Keratinocyte (primary cell): ENCODE measurements around the gene CHRNA5. TPM values are rescaled to one million over a fixed set of nuclear protein-coding genes. Genes with fewer than 3 reads are reported as not detected.

ENCODE experiments used
- DNase-seq: peaks from one replicate; pipeline ENCODE4 v3.0.0-alpha.2; 2011; ENCODE audit warnings: low read depth, missing footprints, low spot score
- FAIRE-seq: peaks from 2 replicates; lab custom pipeline; 2011; peaks lifted over from hg19 to GRCh38; lab: Jason Lieb, UNC
- H2AFZ ChIP-seq: 2 replicates; pipeline ENCODE4 v1.6.0; 2012; ENCODE audit warnings: low read length, control low read depth, inconsistent platforms; ENCODE audit not compliant: control insufficient read depth
- H3K27ac ChIP-seq: 2 replicates; pipeline ENCODE4 v1.5.1; 2011; ENCODE audit warnings: low read length; ENCODE audit not compliant: control insufficient read depth, insufficient read depth
- H3K27me3 ChIP-seq: 3 replicates; pipeline ENCODE4 v1.6.0; 2011; ENCODE audit warnings: low read length; ENCODE audit not compliant: control insufficient read depth, insufficient read depth; ENCODE audit errors: extremely low read depth
- H3K36me3 ChIP-seq, 2 experiments: 2 replicates in 1 of 2; 3 replicates in 1 of 2; pipeline ENCODE4 v1.5.1; 2011; ENCODE audit warnings: low read length in 2 of 2, mild to moderate bottlenecking in 1 of 2; ENCODE audit not compliant: control insufficient read depth in 2 of 2, insufficient read depth in 2 of 2; ENCODE audit errors: extremely low read depth in 1 of 2
- H3K4me1 ChIP-seq: 3 replicates; pipeline ENCODE4 v1.5.1; 2011; ENCODE audit warnings: low read length; ENCODE audit not compliant: control insufficient read depth, insufficient read depth; ENCODE audit errors: extremely low read depth
- H3K4me2 ChIP-seq: 3 replicates; pipeline ENCODE4 v1.6.0; 2011; ENCODE audit warnings: low read depth, low read length; ENCODE audit not compliant: control insufficient read depth, insufficient read depth; ENCODE audit errors: extremely low read depth
- H3K4me3 ChIP-seq, 3 experiments: fragments of 200-600 bp in 1 of 3; sonication (generic) in 1 of 3; 2 replicates in 2 of 3; 3 replicates in 1 of 3; pipeline ENCODE4 v1.5.1; 2011 to 2016; ENCODE audit warnings: low read length in 3 of 3, mild to moderate bottlenecking in 3 of 3, control low read depth in 2 of 3, inconsistent platforms in 1 of 3, low read depth in 1 of 3, mixed read lengths in 1 of 3, mixed run types in 1 of 3, moderate library complexity in 1 of 3; ENCODE audit not compliant: control insufficient read depth in 2 of 3, insufficient read depth in 2 of 3; ENCODE audit errors: extremely low read depth in 1 of 3
- H3K79me2 ChIP-seq: 2 replicates; pipeline ENCODE4 v1.6.0; 2012; ENCODE audit warnings: low read length; ENCODE audit not compliant: control insufficient read depth, insufficient read depth
- H3K9ac ChIP-seq: 3 replicates; pipeline ENCODE4 v1.6.0; 2011; ENCODE audit warnings: low read length; ENCODE audit not compliant: control insufficient read depth, insufficient read depth; ENCODE audit errors: extremely low read depth
- H3K9me1 ChIP-seq: 3 replicates; pipeline ENCODE4 v1.6.0; 2011; ENCODE audit warnings: low read length; ENCODE audit not compliant: control insufficient read depth, insufficient read depth; ENCODE audit errors: extremely low read depth
- H3K9me3 ChIP-seq: 2 replicates; pipeline ENCODE4 v1.5.1; 2012; ENCODE audit warnings: low read depth, low read length; ENCODE audit not compliant: control insufficient read depth
- H4K20me1 ChIP-seq: 3 replicates; pipeline ENCODE4 v1.6.0; 2011; ENCODE audit warnings: low read length; ENCODE audit not compliant: control insufficient read depth, insufficient read depth; ENCODE audit errors: extremely low read depth
- CTCF ChIP-seq, 3 experiments: IDR thresholded peaks in 1 of 3; conservative IDR thresholded peaks in 1 of 3; optimal IDR thresholded peaks in 1 of 3; 2 replicates in 2 of 3; 3 replicates in 1 of 3; pipeline versions ENCODE3 to v1.5.1; 2011; ENCODE audit warnings: low read length in 3 of 3, mild to moderate bottlenecking in 3 of 3, moderate library complexity in 2 of 3, control low read depth in 1 of 3, inconsistent platforms in 1 of 3; ENCODE audit not compliant: insufficient read depth in 2 of 3; ENCODE audit errors: extremely low read depth in 1 of 3
- EZH2 ChIP-seq: IDR thresholded peaks from one replicate; pipeline ENCODE4 v1.6.1; 2012; ENCODE audit warnings: inconsistent platforms, mild to moderate bottlenecking, low read length, moderate library complexity
- dilution Hi-C: fragments of 300-500 bp; cut with MboI; formaldehyde crosslinking; loops from one replicate; pipeline ENCODE4 v1.7.0; 2020; ENCODE audit warnings: low sequenced_read_pairs; ENCODE audit not compliant: extremely low pct_ligation_motif_present
- polyA plus RNA-seq, 5 experiments: library from polyadenylated mRNA; depleted of rRNA in 3 of 5; stranded (reverse) in 3 of 5; stranded (forward) in 1 of 5; unstranded in 1 of 5; fragments of >200 nt; gene quantifications; 1 replicate in 1 of 5; 2 replicates in 3 of 5; 3 replicates in 1 of 5; pipeline versions ENCODE4 v1.2.1 to v1.2.3, GENCODE V29; 2011 to 2012; ENCODE audit warnings: missing spikeins in 2 of 5, low read depth in 1 of 5, low replicate concordance in 1 of 5

Gene CHRNA5
- polyA plus RNA-seq, 1 donor (not counting 4 experiments of a cell fraction or from before 2014, with no cell fraction given), result 10.0 TPM

- Histone ChIP-seq H3K4me3 (no peak overlapping the region), H4K20me1 (no peaks in the 10 kb centered on the region), H3K36me3 (no peaks in the 10 kb centered on the region), H3K27ac (no peak overlapping the region), H3K9me3 (no peaks in the 10 kb centered on the region), H3K4me2 (peak overlapping the region; percentile 89), H3K79me2 (peaks cover 4% of the 10 kb centered on the region), H3K4me1 (peaks cover 5% of the 10 kb centered on the region), H2AFZ (peak overlapping the region; percentile 34), H3K9me1 (no peaks in the 10 kb centered on the region), H3K9ac (no peak overlapping the region), H3K27me3 (no peaks in the 10 kb centered on the region)
- dilution Hi-C loops, result no loop called here
- FAIRE-seq (no peak), DNase-seq (no peak)
- no peak for TF ChIP-seq EZH2
- TF ChIP-seq CTCF (optimal IDR thresholded peaks at IDR 0.05 in 1 of 3, IDR thresholded peaks at IDR 0.05 in 1 of 3, conservative IDR thresholded peaks at IDR 0.05 in 1 of 3; ENCODE audit: extremely low read depth in 1 of 3, insufficient read depth in 2 of 3, low read length in 3 of 3), result no peak
These were observed 600 bp upstream of the CHRNA5 start for GRCh38 chr15:78564743-78565096.

GRCh38 chr15:78565951-78566774 lies 843 bp downstream of the CHRNA5 start:
- Histone ChIP-seq H3K79me2 (peaks cover 4% of the 10 kb centered on the region), H3K36me3 (no peaks in the 10 kb centered on the region), H3K9me3 (no peaks in the 10 kb centered on the region), H3K9ac (peak overlapping the region; percentile 76), H3K9me1 (no peaks in the 10 kb centered on the region), H3K4me2 (peak overlapping the region; percentile 89), H2AFZ (peak overlapping the region; percentile 94), H3K4me3 (peak overlapping the region; percentile 53 to 91 (median 79)), H4K20me1 (no peaks in the 10 kb centered on the region), H3K4me1 (peaks cover 5% of the 10 kb centered on the region), H3K27me3 (no peaks in the 10 kb centered on the region), H3K27ac (peak overlapping the region; percentile 53)
- FAIRE-seq (no peak), DNase-seq (no peak)
- TF ChIP-seq CTCF (optimal IDR thresholded peaks at IDR 0.05 in 1 of 3, IDR thresholded peaks at IDR 0.05 in 1 of 3, conservative IDR thresholded peaks at IDR 0.05 in 1 of 3; ENCODE audit: extremely low read depth in 1 of 3, insufficient read depth in 2 of 3, low read length in 3 of 3) (peak in 2 of 3 experiments; percentile 31 to 35), EZH2 (no peak)
- dilution Hi-C loops, result no loop called here
